DND-41 (cell line): Measurements from ENCODE around the gene DNAAF2.

Source experiments
- ATAC-seq: fragments of 200-7000 bp; cut with Tn5 transposase; 3 replicates; pipeline ENCODE4 v1.9.1; 2021; ENCODE audit warnings: low read depth; ENCODE audit not compliant: insufficient read depth
- DNase-seq: peaks from one replicate; pipeline ENCODE4 v3.0.0-alpha.2; 2020
- H2AFZ ChIP-seq: 2 replicates; pipeline ENCODE4 v1.6.0; 2012; ENCODE audit warnings: low read depth, low read length
- H3K27ac ChIP-seq: 2 replicates; pipeline ENCODE4 v1.5.1; 2012; ENCODE audit warnings: low read length, inconsistent platforms
- H3K27me3 ChIP-seq: fragments of 200-600 bp; sonication (generic); 2 replicates; pipeline ENCODE4 v1.6.0; 2012; ENCODE audit warnings: low read length, mild to moderate bottlenecking, inconsistent platforms; ENCODE audit not compliant: insufficient read depth, poor library complexity
- H3K36me3 ChIP-seq: 2 replicates; pipeline ENCODE4 v1.5.1; 2012; ENCODE audit warnings: low read length, inconsistent platforms; ENCODE audit not compliant: insufficient read depth
- H3K4me1 ChIP-seq: 2 replicates; pipeline ENCODE4 v1.5.1; 2012; ENCODE audit warnings: mild to moderate bottlenecking, low read length; ENCODE audit not compliant: insufficient read depth
- H3K4me2 ChIP-seq: 2 replicates; pipeline ENCODE4 v1.6.0; 2012; ENCODE audit warnings: mild to moderate bottlenecking, moderate library complexity, low read length, inconsistent platforms; ENCODE audit not compliant: insufficient read depth
- H3K4me3 ChIP-seq, 2 experiments: fragments of 200-600 bp in 1 of 2; shearing (Covaris generic) in 1 of 2; 2 replicates each; pipeline ENCODE4 v1.5.1; 2012 to 2016; ENCODE audit warnings: inconsistent platforms in 2 of 2, low read length in 2 of 2, mild to moderate bottlenecking in 2 of 2, low read depth in 1 of 2, moderate library complexity in 1 of 2
- H3K79me2 ChIP-seq: 2 replicates; pipeline ENCODE4 v1.6.0; 2012; ENCODE audit warnings: low read length, inconsistent platforms; ENCODE audit not compliant: insufficient read depth
- H3K9ac ChIP-seq: 2 replicates; pipeline ENCODE4 v1.6.0; 2012; ENCODE audit warnings: low read depth, mild to moderate bottlenecking, inconsistent platforms, low read length, moderate library complexity
- H3K9me3 ChIP-seq: 2 replicates; pipeline ENCODE4 v1.5.1; 2012; ENCODE audit warnings: low read length, moderate library complexity, mild to moderate bottlenecking, inconsistent platforms; ENCODE audit not compliant: insufficient read depth, severe bottlenecking
- H4K20me1 ChIP-seq: 2 replicates; pipeline ENCODE4 v1.6.0; 2012; ENCODE audit warnings: low read length; ENCODE audit not compliant: insufficient read depth
- CTCF ChIP-seq: IDR thresholded peaks from 2 replicates; pipeline ENCODE4 v1.5.1; 2012; ENCODE audit warnings: borderline replicate concordance, low read length, moderate library complexity, mild to moderate bottlenecking; ENCODE audit not compliant: poor library complexity, severe bottlenecking; ENCODE audit errors: extremely low read depth
- EZH2 ChIP-seq: IDR thresholded peaks from 3 replicates; pipeline ENCODE4 v1.6.1; 2012; ENCODE audit warnings: borderline replicate concordance, low read depth, mild to moderate bottlenecking, moderate library complexity, low read length, inconsistent platforms; ENCODE audit not compliant: severe bottlenecking

Gene DNAAF2

GRCh38 chr14:49641697-49642129 lies 6.7 kb upstream of the DNAAF2 start:
- H3K4me1 ChIP-seq: peaks cover 5% of the 10 kb centered on the region
- DNase-seq (no peak), ATAC-seq (no peak)
- H3K4me2 ChIP-seq: no peak overlapping the region
- H3K79me2 ChIP-seq: peaks cover 45% of the 10 kb centered on the region
- H3K27ac ChIP-seq: no peak overlapping the region
- H3K27me3 ChIP-seq: no peaks in the 10 kb centered on the region
- H3K9me3 ChIP-seq: no peaks in the 10 kb centered on the region
- peaks cover 57% of the 10 kb centered on the region for H3K36me3 ChIP-seq
- H2AFZ ChIP-seq: no peak overlapping the region
- peaks cover 3% of the 10 kb centered on the region; the same call in 1 of the 2 replicates for H4K20me1 ChIP-seq
- TF ChIP-seq EZH2 (no peak), CTCF (no peak)
- no peak overlapping the region for H3K4me3 ChIP-seq
- no peak overlapping the region for H3K9ac ChIP-seq

- no peak overlapping the region for H3K9ac ChIP-seq
- H3K27me3 ChIP-seq: no peaks in the 10 kb centered on the region
- no peak overlapping the region for H3K4me2 ChIP-seq
- no peak overlapping the region for H3K4me3 ChIP-seq
- no peak overlapping the region for H2AFZ ChIP-seq
- TF ChIP-seq EZH2 (no peak), CTCF (no peak)
- DNase-seq (no peak), ATAC-seq (no peak)
- H3K79me2 ChIP-seq: peaks cover 50% of the 10 kb centered on the region
- H3K4me1 ChIP-seq: peaks cover 14% of the 10 kb centered on the region
- H4K20me1 ChIP-seq: peaks cover 7% of the 10 kb centered on the region; the same call in 1 of the 2 replicates
- H3K36me3 ChIP-seq: peaks cover 59% of the 10 kb centered on the region
- no peaks in the 10 kb centered on the region for H3K9me3 ChIP-seq
- H3K27ac ChIP-seq: no peak overlapping the region
These were observed 5.7 kb upstream of the DNAAF2 start for GRCh38 chr14:49640540-49641417.

GRCh38 chr14:49637534-49638078 lies 2.6 kb upstream of the DNAAF2 start:
- Histone ChIP-seq H4K20me1 (peaks cover 15% of the 10 kb centered on the region), H3K79me2 (peaks cover 72% of the 10 kb centered on the region), H3K4me3 (no peak overlapping the region), H3K27me3 (no peaks in the 10 kb centered on the region), H3K9me3 (no peaks in the 10 kb centered on the region), H3K4me2 (no peak overlapping the region), H3K9ac (no peak overlapping the region), H3K36me3 (peaks cover 48% of the 10 kb centered on the region), H2AFZ (no peak overlapping the region), H3K27ac (no peak overlapping the region), H3K4me1 (peaks cover 20% of the 10 kb centered on the region)
- ATAC-seq (no peak), DNase-seq (no peak)
- TF ChIP-seq CTCF: no peak
- no peak for TF ChIP-seq EZH2
